Activated CD4-positive, alpha-beta T cell treated with anti-CD3 and anti-CD28 coated beads, Interleukin-2, amount 50 U/mL, for 24 hours (primary cell): ENCODE data around the gene MAMLD1.

Experiments
- DNase-seq, 2 donors: peaks; one replicate each; pipeline ENCODE4 v3.0.0-alpha.2; 2020; ENCODE audit warnings: low read depth in 1 of 2, low spot score in 1 of 2

The MAMLD1 gene

GRCh38 chrX:150525061-150525919 is 162.2 kb downstream of the MAMLD1 start:
- DNase-seq, result no peak

GRCh38 chrX:150526692-150527091 is 163.6 kb downstream of the MAMLD1 start:
- no peak for DNase-seq

GRCh38 chrX:150527108-150527507 is 164.0 kb downstream of the MAMLD1 start:
- DNase-seq, result no peak

GRCh38 chrX:150529587-150529986 is 166.5 kb downstream of the MAMLD1 start:
- no peak for DNase-seq

GRCh38 chrX:150530821-150531220 is 167.7 kb downstream of the MAMLD1 start:
- no peak for DNase-seq

- no peak for DNase-seq
These were observed 168.3 kb downstream of the MAMLD1 start for GRCh38 chrX:150531467-150531866.

GRCh38 chrX:150533863-150534262 is 170.7 kb downstream of the MAMLD1 start:
- DNase-seq, result no peak

- DNase-seq, result no peak
These were observed 173.5 kb downstream of the MAMLD1 start for GRCh38 chrX:150536455-150537116.

- DNase-seq, result no peak
These were observed 174.7 kb downstream of the MAMLD1 start for GRCh38 chrX:150537851-150538250.

GRCh38 chrX:150540965-150541364 is 177.8 kb downstream of the MAMLD1 start:
- DNase-seq, result no peak

GRCh38 chrX:150542846-150543229 is 179.7 kb downstream of the MAMLD1 start:
- no peak for DNase-seq

GRCh38 chrX:150543230-150544155 is 180.4 kb downstream of the MAMLD1 start:
- DNase-seq, result no peak

GRCh38 chrX:150544222-150544787 is 181.2 kb downstream of the MAMLD1 start:
- DNase-seq, result no peak

GRCh38 chrX:150544835-150545770 is 182.0 kb downstream of the MAMLD1 start:
- DNase-seq, result no peak

- no peak for DNase-seq
These were observed 183.6 kb downstream of the MAMLD1 start for GRCh38 chrX:150546711-150547153.

- DNase-seq, result no peak
These were observed 184.4 kb downstream of the MAMLD1 start for GRCh38 chrX:150547375-150548115.

GRCh38 chrX:150548251-150548650 is 185.1 kb downstream of the MAMLD1 start:
- no peak for DNase-seq

GRCh38 chrX:150548684-150549083 is 185.6 kb downstream of the MAMLD1 start:
- DNase-seq, result no peak

GRCh38 chrX:150551963-150552362 is 188.8 kb downstream of the MAMLD1 start:
- DNase-seq, result no peak
